ENCODE measurements around the gene CDHR5.
"Not testable (repeated sequence)": the region's sequence is repeated elsewhere in the genome, so short reads cannot be mapped to it uniquely, and the experiment has no call there.

The CDHR5 gene

GRCh38 chr11:656426-656825 lies 31.7 kb upstream of the CDHR5 start:
- H3K4me3 ChIP-seq (ENCODE audit: low read depth, low read length), result no peak overlapping the region
- no peak for TF ChIP-seq CTCF (IDR thresholded peaks at IDR 0.05; ENCODE audit: insufficient read depth, low read length, missing control alignments)
- no peak for DNase-seq (ENCODE audit: low read depth, low spot score)
- POLR2A ChIA-PET, result no interaction called here
- CTCF ChIA-PET, result interaction anchor here (0.6 to 2.6 kb wide), 3 partner anchors 10 to 138 kb away, joined by 3 to 7 read pairs (median 4); no protein-coding TSS in a partner anchor

- no peak overlapping the region for H3K4me3 ChIP-seq (ENCODE audit: low read depth, low read length)
- no peak for TF ChIP-seq CTCF (IDR thresholded peaks at IDR 0.05; ENCODE audit: insufficient read depth, low read length, missing control alignments)
- POLR2A ChIA-PET, result no interaction called here
- no peak for DNase-seq (ENCODE audit: low read depth, low spot score)
- CTCF ChIA-PET, result interaction anchor here (0.7 to 2.6 kb wide), 5 partner anchors 8 to 93 kb away, joined by 3 to 7 read pairs (median 3); no protein-coding TSS in a partner anchor
Observed at GRCh38 chr11:655036-655726, 30.4 kb upstream of the CDHR5 start.

- H3K4me3 ChIP-seq (ENCODE audit: low read depth, low read length); DNase-seq (ENCODE audit: low read depth, low spot score); POLR2A ChIA-PET: not testable (repeated sequence)
- CTCF ChIA-PET, result interaction anchor here (1.1 kb wide), 1 partner anchor 15 kb away, joined by 3 read pairs; no protein-coding TSS in a partner anchor
Observed at GRCh38 chr11:654444-654843, 29.7 kb upstream of the CDHR5 start.

- no peak for DNase-seq (ENCODE audit: low read depth, low spot score)
- no peak overlapping the region for H3K4me3 ChIP-seq (ENCODE audit: low read depth, low read length)
- TF ChIP-seq CTCF (IDR thresholded peaks at IDR 0.05; ENCODE audit: insufficient read depth, low read length, missing control alignments), result no peak
- POLR2A ChIA-PET, result no interaction called here
- CTCF ChIA-PET, result no interaction called here
Observed at GRCh38 chr11:653837-654236, 29.1 kb upstream of the CDHR5 start.

GRCh38 chr11:653136-653535 lies 28.4 kb upstream of the CDHR5 start:
- POLR2A ChIA-PET; CTCF ChIA-PET; DNase-seq (ENCODE audit: low read depth, low spot score): not testable (repeated sequence)

GRCh38 chr11:650482-650881 lies 25.7 kb upstream of the CDHR5 start:
- ChIA-PET POLR2A (no interaction called here), CTCF (interaction anchor here (0.6 to 0.9 kb wide), 2 partner anchors 11 to 12 kb away, joined by 3 read pairs; no protein-coding TSS in a partner anchor)
- H3K4me3 ChIP-seq (ENCODE audit: low read depth, low read length), result no peak overlapping the region
- no peak for TF ChIP-seq CTCF (IDR thresholded peaks at IDR 0.05; ENCODE audit: insufficient read depth, low read length, missing control alignments)
- DNase-seq (ENCODE audit: low read depth, low spot score), result no peak

More at GRCh38 chr11:653136-653535, 28.4 kb upstream of the CDHR5 start:
- not testable (repeated sequence) for H3K4me3 ChIP-seq (ENCODE audit: low read depth, low read length)

GRCh38 chr11:647672-648158 lies 23.0 kb upstream of the CDHR5 start:
- H3K4me3 ChIP-seq (ENCODE audit: low read depth, low read length); POLR2A ChIA-PET; CTCF ChIA-PET; DNase-seq (ENCODE audit: low read depth, low spot score): not testable (repeated sequence)

GRCh38 chr11:646214-646613 lies 21.5 kb upstream of the CDHR5 start:
- ChIA-PET POLR2A (no interaction called here), CTCF (interaction anchor here (1.0 to 1.6 kb wide), 3 partner anchors 10 to 15 kb away, joined by 3 to 7 read pairs (median 4); no protein-coding TSS in a partner anchor)
- TF ChIP-seq CTCF (IDR thresholded peaks at IDR 0.05; ENCODE audit: insufficient read depth, low read length, missing control alignments), result no peak
- no peak overlapping the region for H3K4me3 ChIP-seq (ENCODE audit: low read depth, low read length)
- DNase-seq (ENCODE audit: low read depth, low spot score), result no peak

All from AG04449 (cell line).